ENCODE measurements around the gene PSD4. TPM values are rescaled to one million over a fixed set of nuclear protein-coding genes. Genes with fewer than 3 reads are reported as not detected.

PSD4 gene
- total and polyA plus RNA-seq, 2 of the 8 experiments (the other 6 are each of a cell fraction or from before 2014, with no cell fraction given): 0.53 to 1.2 TPM

DNA sequence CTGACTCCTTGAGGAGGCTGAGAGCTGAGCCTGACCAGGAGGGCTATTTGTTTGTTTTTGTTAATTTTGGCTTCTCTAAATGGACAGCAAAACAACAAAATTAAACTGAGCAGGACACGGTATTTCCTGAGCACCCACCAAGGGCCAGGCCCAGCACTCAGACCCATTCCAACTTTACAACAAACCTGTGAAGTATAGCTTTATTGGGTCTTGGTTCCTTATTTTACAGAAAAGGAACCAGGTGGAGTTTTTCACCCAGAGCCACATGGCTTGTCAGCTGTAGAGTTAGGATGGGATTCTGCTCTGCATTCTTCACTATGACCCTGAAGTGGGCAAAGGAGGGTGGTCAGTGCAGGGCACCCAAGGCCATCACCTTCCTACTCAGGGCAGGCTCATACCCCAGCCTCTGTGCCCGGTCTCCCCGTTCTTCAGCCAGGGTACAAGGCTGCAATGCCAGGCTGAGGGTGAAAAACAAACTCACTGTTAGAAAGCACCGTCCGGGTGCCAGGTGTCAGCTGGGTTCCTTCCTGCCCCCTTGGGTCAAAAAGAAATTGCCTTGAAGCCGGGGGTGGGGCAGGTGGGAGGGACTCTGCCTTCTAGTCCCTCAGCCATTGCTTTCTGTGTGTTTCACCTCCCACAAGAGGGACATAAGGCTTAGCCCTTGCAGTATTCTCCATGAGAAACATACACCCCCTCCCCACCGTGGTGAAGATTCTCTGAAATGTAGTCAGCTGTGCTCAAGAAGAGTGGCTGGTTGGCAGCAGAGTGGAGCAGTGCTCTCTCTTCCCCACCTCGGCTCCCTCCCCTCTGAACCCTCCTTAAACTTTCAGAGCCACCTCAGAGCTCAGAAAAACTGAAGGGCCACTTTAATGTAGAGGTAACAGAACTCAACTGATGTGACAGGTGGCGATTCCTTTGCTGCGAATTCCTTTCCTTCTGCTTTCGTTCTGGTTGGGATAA, 2.2 kb downstream of the PSD4 start:
- Histone ChIP-seq H3K18ac (ENCODE audit: extremely low read depth, low read length) (no peak overlapping the region), H2BK120ac (replicated peaks; ENCODE audit: low read depth, low read length) (no peak overlapping the region), H3K4me2 (ENCODE audit: insufficient read depth in 1 of 2, low read depth in 2 of 2, low read length in 2 of 2) (no peak overlapping the region), H3K4me1 (replicated peaks in 1 of 4; ENCODE audit: control insufficient read depth in 3 of 4, insufficient read depth in 4 of 4, low read length in 3 of 4) (peaks cover 0 to 8% (median 2%) of the 10 kb centered on the region in 4 experiments; a peak in 4 of 7 replicates), H2BK15ac (ENCODE audit: low read length) (no peak overlapping the region), H3K9ac (replicated peaks in 1 of 4; ENCODE audit: extremely low read depth in 1 of 4, low read depth in 3 of 4, low read length in 3 of 4) (no peak overlapping the region), H2AFZ (ENCODE audit: low read length) (no peak overlapping the region), H4K91ac (replicated peaks; ENCODE audit: insufficient read length, low read length) (no peak overlapping the region), H3K4me3 (ENCODE audit: extremely low read depth in 1 of 4, insufficient read depth in 2 of 4, low read depth in 3 of 4, low read length in 4 of 4) (no peak overlapping the region), H3K23me2 (ENCODE audit: low read depth, low read length) (no peaks in the 10 kb centered on the region), H4K20me1 (replicated peaks in 1 of 2; ENCODE audit: control insufficient read depth in 1 of 2, insufficient read depth in 2 of 2, low read length in 2 of 2) (no peaks in the 10 kb centered on the region), H2AK5ac (ENCODE audit: low read depth, low read length) (no peak overlapping the region), H2BK12ac (ENCODE audit: low read depth, low read length) (no peak overlapping the region), H3K27ac (ENCODE audit: low read depth, low read length) (no peak overlapping the region), H3K23ac (ENCODE audit: insufficient read length) (no peak overlapping the region), H3K56ac (replicated peaks; ENCODE audit: insufficient read length, low read depth, low read length) (no peak overlapping the region), H3K9me3 (ENCODE audit: insufficient read depth in 2 of 2, low read depth in 1 of 2, low read length in 1 of 2) (no peaks in the 10 kb centered on the region), H3K36me3 (ENCODE audit: control insufficient read depth in 2 of 4, insufficient read depth in 4 of 4, low read length in 3 of 4) (no peaks in the 10 kb centered on the region), H4K5ac (ENCODE audit: insufficient read length, low read depth, low read length) (no peak overlapping the region), H3K79me2 (ENCODE audit: control insufficient read depth in 1 of 2, insufficient read depth in 2 of 2, low read length in 2 of 2) (no peaks in the 10 kb centered on the region), H2BK20ac (ENCODE audit: low read length) (no peak overlapping the region), H3K14ac (ENCODE audit: insufficient read length) (no peak overlapping the region), H2BK5ac (ENCODE audit: low read depth, low read length) (no peak overlapping the region), H4K8ac (ENCODE audit: extremely low read depth, insufficient read depth, low read length) (no peak overlapping the region), H3K4ac (replicated peaks; ENCODE audit: insufficient read length, low read depth, low read length) (no peak overlapping the region), H3K27me3 (replicated peaks in 1 of 4; ENCODE audit: control insufficient read depth in 3 of 4, extremely low read depth in 1 of 4, insufficient read depth in 3 of 4, low read length in 3 of 4) (no peaks in the 10 kb centered on the region), H3K79me1 (ENCODE audit: low read depth, low read length) (no peaks in the 10 kb centered on the region)
- ChIA-PET POLR2A (ENCODE audit: partially characterized antibody) (interaction anchor here (1.2 kb wide), 1 partner anchor 17 kb away, joined by 4 read pairs; no protein-coding TSS in a partner anchor), CTCF (ENCODE audit: partially characterized antibody) (interaction anchor here (0.7 to 6.2 kb wide), 7 partner anchors 7 to 96 kb away, joined by 3 to 63 read pairs (median 11); no protein-coding TSS in a partner anchor)
- FAIRE-seq: no peak
- 83% methylated on average over 10 of the region's 11 CpGs; no CpG with 5 or more reads in 1 of the 2 experiments for WGBS, 2 experiments (ENCODE audit: extremely low coverage in 1 of 2, insufficient coverage in 1 of 2, insufficient read length in 1 of 2, insufficient replicate concordance in 2 of 2, low coverage in 1 of 2, low lambda C conversion rate in 2 of 2, missing lambda C conversion rate in 1 of 2)
- no peak for DNase-seq (ENCODE audit: low read depth in 1 of 2, low spot score in 2 of 2)
- no peak for TF ChIP-seq GTF2F1 (IDR thresholded peaks at IDR 0.05; ENCODE audit: borderline replicate concordance, low read depth, low read length)
- no peak for TF ChIP-seq KDM5A (IDR thresholded peaks at IDR 0.05; ENCODE audit: low read length)
- TF ChIP-seq BCL11A (IDR thresholded peaks at IDR 0.05; ENCODE audit: low read depth in 2 of 2, low read length in 2 of 2): no peak
- TF ChIP-seq KDM1A (IDR thresholded peaks at IDR 0.05; ENCODE audit: borderline replicate concordance, low read length): no peak
- no peak for TF ChIP-seq BACH1 (IDR thresholded peaks at IDR 0.05; ENCODE audit: low read length)
- TF ChIP-seq POLR2A (IDR thresholded peaks at IDR 0.05; ENCODE audit: control extremely low read depth in 1 of 2, low read depth in 2 of 2, low read length in 2 of 2): no peak
- no peak for TF ChIP-seq POU5F1 (IDR thresholded peaks at IDR 0.05; ENCODE audit: low read depth, low read length)
- no peak for TF ChIP-seq SIN3A (conservative IDR thresholded peaks at IDR 0.05 in 1 of 2, IDR thresholded peaks at IDR 0.05 in 1 of 2; ENCODE audit: low read depth in 1 of 2, low read length in 2 of 2)
- no peak for TF ChIP-seq EGR1 (IDR thresholded peaks at IDR 0.05; ENCODE audit: borderline replicate concordance, low read depth, low read length)
- no peak for TF ChIP-seq RBBP5 (IDR thresholded peaks at IDR 0.05; ENCODE audit: borderline replicate concordance, low read depth, low read length)
- TF ChIP-seq TAF1 (IDR thresholded peaks at IDR 0.05; ENCODE audit: low read depth, low read length): no peak
- no peak for TF ChIP-seq JUN (IDR thresholded peaks at IDR 0.05; ENCODE audit: low read depth, low read length)
- no peak for TF ChIP-seq BRCA1 (IDR thresholded peaks at IDR 0.05; ENCODE audit: low read depth, low read length)
